ENCODE measurements around the gene IFT57. TPM values are rescaled to one million over a fixed set of nuclear protein-coding genes. Genes with fewer than 3 reads are reported as not detected.

IFT57 gene
- total RNA-seq, 4 donors from 2014 or later = 48.4 to 64.2 (median 55.1) TPM

GRCh38 chr3:108221393-108221792 is 831 bp downstream of the IFT57 start:
- Histone ChIP-seq H3K27ac (peak overlapping the region; percentile 14 to 86 (median 82)), H3K27me3 (no peaks in the 10 kb centered on the region), H3K36me3 (peaks cover 0 to 3% of the 10 kb centered on the region in 2 donors), H3K4me3 (peak overlapping the region; percentile 58 to 85), H3K4me1 (peaks cover 7 to 48% (median 10%) of the 10 kb centered on the region in 3 donors), H3K9me3 (no peaks in the 10 kb centered on the region)
- no peak for ATAC-seq
- TF ChIP-seq EP300 (IDR thresholded peaks at IDR 0.05) = no peak
- no peak for TF ChIP-seq POLR2AphosphoS5 (IDR thresholded peaks at IDR 0.05)
- TF ChIP-seq POLR2A (IDR thresholded peaks at IDR 0.05) = no peak
- no peak for TF ChIP-seq CTCF (IDR thresholded peaks at IDR 0.05)
- WGBS, 2 donors (ENCODE audit: low coverage in 1 of 2) = 11 to 12% methylated on average over 6 of the region's 6 CpGs

- no peak for TF ChIP-seq POLR2AphosphoS5 (IDR thresholded peaks at IDR 0.05)
- no peak for TF ChIP-seq EP300 (IDR thresholded peaks at IDR 0.05)
- WGBS, 2 donors (ENCODE audit: low coverage in 1 of 2) = 74 to 79% methylated on average over 7 to 9 of the region's 9 CpGs
- Histone ChIP-seq H3K4me3 (no peak overlapping the region), H3K9me3 (no peaks in the 10 kb centered on the region), H3K4me1 (peaks cover 7 to 46% (median 10%) of the 10 kb centered on the region in 3 donors), H3K27me3 (no peaks in the 10 kb centered on the region), H3K36me3 (peaks cover 0 to 3% of the 10 kb centered on the region in 2 donors), H3K27ac (no peak overlapping the region)
- ATAC-seq = no peak
These were observed 2.9 kb downstream of the IFT57 start for GRCh38 chr3:108219336-108219735.

- Histone ChIP-seq H3K9me3 (no peaks in the 10 kb centered on the region), H3K36me3 (peaks cover 0 to 4% of the 10 kb centered on the region in 2 donors), H3K27ac (no peak overlapping the region), H3K4me3 (no peak overlapping the region), H3K4me1 (peaks cover 7 to 40% (median 8%) of the 10 kb centered on the region in 3 donors), H3K27me3 (no peaks in the 10 kb centered on the region)
- no peak for TF ChIP-seq POLR2A (IDR thresholded peaks at IDR 0.05)
- TF ChIP-seq EP300 (IDR thresholded peaks at IDR 0.05) = no peak
- no peak for TF ChIP-seq CTCF (IDR thresholded peaks at IDR 0.05)
- no peak for TF ChIP-seq POLR2AphosphoS5 (IDR thresholded peaks at IDR 0.05)
- no peak for ATAC-seq
These were observed 3.4 kb downstream of the IFT57 start for GRCh38 chr3:108218811-108219210.

- no peak for ATAC-seq
- WGBS, 2 donors (ENCODE audit: low coverage in 1 of 2) = 50 to 61% methylated on average over 1 of the region's 1 CpG
- no peak for TF ChIP-seq POLR2A (IDR thresholded peaks at IDR 0.05)
- no peak for TF ChIP-seq CTCF (IDR thresholded peaks at IDR 0.05)
- TF ChIP-seq POLR2AphosphoS5 (IDR thresholded peaks at IDR 0.05) = no peak
- no peak for TF ChIP-seq EP300 (IDR thresholded peaks at IDR 0.05)
- H3K4me1 ChIP-seq = peaks cover 0 to 26% (median 0%) of the 10 kb centered on the region in 3 donors
- H3K9me3 ChIP-seq = no peaks in the 10 kb centered on the region
- no peak overlapping the region for H3K27ac ChIP-seq
- no peak overlapping the region for H3K4me3 ChIP-seq
- peaks cover 0 to 34% of the 10 kb centered on the region in 2 donors for H3K36me3 ChIP-seq
- H3K27me3 ChIP-seq = no peaks in the 10 kb centered on the region
These were observed 6.4 kb downstream of the IFT57 start for GRCh38 chr3:108215871-108216270.

GRCh38 chr3:108209579-108209978 is 12.6 kb downstream of the IFT57 start:
- Histone ChIP-seq H3K27me3 (no peaks in the 10 kb centered on the region), H3K4me1 (no peaks in the 10 kb centered on the region), H3K27ac (no peak overlapping the region), H3K36me3 (peaks cover 0 to 80% of the 10 kb centered on the region in 2 donors), H3K9me3 (no peaks in the 10 kb centered on the region), H3K4me3 (no peak overlapping the region)
- no peak for ATAC-seq
- 94 to 95% methylated on average over 2 to 3 of the region's 3 CpGs for whole genome bisulfite sequencing, 2 donors (ENCODE audit: low coverage in 1 of 2)
- TF ChIP-seq CTCF (IDR thresholded peaks at IDR 0.05) = no peak
- TF ChIP-seq POLR2A (IDR thresholded peaks at IDR 0.05) = no peak
- TF ChIP-seq EP300 (IDR thresholded peaks at IDR 0.05) = no peak
- no peak for TF ChIP-seq POLR2AphosphoS5 (IDR thresholded peaks at IDR 0.05)

Measured in gastroesophageal sphincter (tissue), 4 donors.